ENCODE measurements around the gene OSGIN1.
A peak's percentile ranks its signal among the peaks of the same experiment; 100 is the strongest.
"Not testable (repeated sequence)": the region's sequence is repeated elsewhere in the genome, so short reads cannot be mapped to it uniquely, and the experiment has no call there.

Gene OSGIN1

GRCh38 chr16:83939266-83939855 lies 13.7 kb upstream of the OSGIN1 start (continued):
- TF ChIP-seq ZBTB26 (tag by site-specific recombination; optimal IDR thresholded peaks at IDR 0.05) (no peak), HOXD13 (CRISPR knock-in tag; IDR thresholded peaks at IDR 0.05; ENCODE audit: borderline replicate concordance) (no peak), ZNF664 (tag by site-specific recombination; IDR thresholded peaks at IDR 0.05) (no peak)

GRCh38 chr16:83940119-83940518 lies 12.9 kb upstream of the OSGIN1 start:
- ChIA-PET POLR2A (no interaction called here), CTCF (no interaction called here)
- TF ChIP-seq ZNF521 (tag by site-specific recombination; IDR thresholded peaks at IDR 0.05): no peak
- no peak for TF ChIP-seq ZNF449 (tag by site-specific recombination; IDR thresholded peaks at IDR 0.05)
- TF ChIP-seq PRDM6 (tag by site-specific recombination; IDR thresholded peaks at IDR 0.05): no peak
- peak; percentile 50 for TF ChIP-seq ZNF335 (tag by site-specific recombination; conservative IDR thresholded peaks at IDR 0.05)

GRCh38 chr16:83940630-83941378 lies 12.2 kb upstream of the OSGIN1 start:
- Histone ChIP-seq H3K9me3 (ENCODE audit: control insufficient read depth, insufficient read depth, low read depth, low read length) (no peaks in the 10 kb centered on the region), H3K4me3 (ENCODE audit: low read depth, low read length) (no peak overlapping the region), H3K36me3 (ENCODE audit: control insufficient read depth in 2 of 2, insufficient read depth in 1 of 2, low read length in 2 of 2) (no peaks in the 10 kb centered on the region), H3K27ac (ENCODE audit: extremely low read depth, low read depth, low read length) (no peak overlapping the region), H3K4me1 (ENCODE audit: control insufficient read depth, insufficient read depth, low read length) (no peaks in the 10 kb centered on the region; the same call in 1 of the 2 replicates)
- TF ChIP-seq ZNF521 (tag by site-specific recombination; IDR thresholded peaks at IDR 0.05): no peak
- TF ChIP-seq ZNF610 (tag by site-specific recombination; IDR thresholded peaks at IDR 0.05; ENCODE audit: borderline replicate concordance): no peak
- TF ChIP-seq ZNF830 (tag by site-specific recombination; IDR thresholded peaks at IDR 0.05; ENCODE audit: low read depth): no peak
- TF ChIP-seq PRDM4 (tag by site-specific recombination; IDR thresholded peaks at IDR 0.05): no peak
- no peak for TF ChIP-seq WT1 (tag by site-specific recombination; IDR thresholded peaks at IDR 0.05)
- no peak for TF ChIP-seq ZNF341 (tag by site-specific recombination; IDR thresholded peaks at IDR 0.05; ENCODE audit: low read depth)
- no peak for TF ChIP-seq ZNF174 (tag by site-specific recombination; IDR thresholded peaks at IDR 0.05)
- CTCF ChIA-PET: no interaction called here
- POLR2A ChIA-PET: no interaction called here

More at GRCh38 chr16:83940119-83940518, 12.9 kb upstream of the OSGIN1 start:
- no peaks in the 10 kb centered on the region for H3K36me3 ChIP-seq (ENCODE audit: control insufficient read depth in 2 of 2, insufficient read depth in 1 of 2, low read length in 2 of 2)
- H3K27ac ChIP-seq (ENCODE audit: extremely low read depth, low read depth, low read length): no peak overlapping the region
- no peaks in the 10 kb centered on the region; the same call in 1 of the 2 replicates for H3K4me1 ChIP-seq (ENCODE audit: control insufficient read depth, insufficient read depth, low read length)
- H3K4me3 ChIP-seq (ENCODE audit: low read depth, low read length): no peak overlapping the region
- no peaks in the 10 kb centered on the region for H3K9me3 ChIP-seq (ENCODE audit: control insufficient read depth, insufficient read depth, low read depth, low read length)

GRCh38 chr16:83941546-83941945 lies 11.5 kb upstream of the OSGIN1 start:
- CTCF ChIA-PET: interaction anchor here (0.6 kb wide), 1 partner anchor 145 kb away, joined by 5 read pairs; no protein-coding TSS in a partner anchor
- H3K27ac ChIP-seq (ENCODE audit: extremely low read depth, low read depth, low read length); H3K4me1 ChIP-seq (ENCODE audit: control insufficient read depth, insufficient read depth, low read length); H3K9me3 ChIP-seq (ENCODE audit: control insufficient read depth, insufficient read depth, low read depth, low read length); POLR2A ChIA-PET; H3K36me3 ChIP-seq (ENCODE audit: control insufficient read depth in 2 of 2, insufficient read depth in 1 of 2, low read length in 2 of 2); H3K4me3 ChIP-seq (ENCODE audit: low read depth, low read length): not testable (repeated sequence)
